ENCODE data around the gene SMG5.

DNA sequence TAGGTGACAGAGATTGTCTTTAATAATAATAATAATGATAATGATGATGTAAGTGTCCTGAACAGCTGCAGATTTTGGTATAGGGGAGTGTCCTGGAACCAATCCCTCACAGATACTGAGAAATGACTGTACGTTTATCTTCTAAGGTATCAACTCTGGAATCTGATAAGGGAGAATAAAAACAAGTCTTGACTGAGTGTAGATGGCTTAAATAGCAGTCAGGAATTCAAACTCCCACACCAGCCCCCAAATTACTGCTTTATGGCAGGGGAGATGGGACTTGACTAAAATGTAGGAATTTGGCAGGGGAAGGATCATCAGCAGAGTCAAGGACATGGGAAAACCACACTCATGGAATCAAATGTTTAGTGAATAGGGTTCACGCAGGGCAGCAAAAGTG is 22.6 kb upstream of the SMG5 start:
- TF ChIP-seq CTCF (IDR thresholded peaks at IDR 0.05) (no peak), POLR2A (IDR thresholded peaks at IDR 0.05) (no peak)
